ENCODE data around the gene OCA2. TPM values are rescaled to one million over a fixed set of nuclear protein-coding genes. Genes with fewer than 3 reads are reported as not detected.
"Not testable (repeated sequence)": the region's sequence is repeated elsewhere in the genome, so short reads cannot be mapped to it uniquely, and the experiment has no call there.

Gene OCA2
- total RNA-seq, 4 donors from 2014 or later, result 0.19 to 1.1 TPM; not detected in 2

- DNase-seq (ENCODE audit: low spot score) (no peak), ATAC-seq (ENCODE audit: low FRiP score) (no peak)
- TF ChIP-seq CTCF (IDR thresholded peaks at IDR 0.05), result no peak
Observed at GRCh38 chr15:28013480-28013879, 85.6 kb downstream of the OCA2 start.

- ATAC-seq (ENCODE audit: low FRiP score) (no peak), DNase-seq (ENCODE audit: low spot score) (no peak)
- no peak for TF ChIP-seq CTCF (IDR thresholded peaks at IDR 0.05)
Observed at GRCh38 chr15:28012231-28012630, 86.9 kb downstream of the OCA2 start.

GRCh38 chr15:28008175-28008574 is 90.9 kb downstream of the OCA2 start:
- not testable (repeated sequence) for DNase-seq (ENCODE audit: low spot score); ATAC-seq (ENCODE audit: low FRiP score)

GRCh38 chr15:28006116-28006905 is 92.8 kb downstream of the OCA2 start:
- ATAC-seq (ENCODE audit: low FRiP score), result peak; percentile 41
- no peak for TF ChIP-seq CTCF (IDR thresholded peaks at IDR 0.05)

GRCh38 chr15:28005004-28005527 is 94.0 kb downstream of the OCA2 start:
- TF ChIP-seq CTCF (IDR thresholded peaks at IDR 0.05), result no peak
- DNase-seq (ENCODE audit: low spot score), result no peak
- no peak for ATAC-seq (ENCODE audit: low FRiP score)

More at GRCh38 chr15:28006116-28006905, 92.8 kb downstream of the OCA2 start:
- DNase-seq (ENCODE audit: low spot score), result no peak

- no peak for DNase-seq (ENCODE audit: low spot score)
- no peak for TF ChIP-seq CTCF (IDR thresholded peaks at IDR 0.05)
- no peak for ATAC-seq (ENCODE audit: low FRiP score)
Observed at GRCh38 chr15:28004143-28005003, 94.7 kb downstream of the OCA2 start.

GRCh38 chr15:28003302-28004037 is 95.6 kb downstream of the OCA2 start:
- TF ChIP-seq CTCF (IDR thresholded peaks at IDR 0.05), result no peak
- no peak for DNase-seq (ENCODE audit: low spot score)
- no peak for ATAC-seq (ENCODE audit: low FRiP score)

Data from omental fat pad (tissue), 4 donors.